GM19238 (cell line): Measurements from ENCODE around the gene EDN1.

Experiments used
- DNase-seq: peaks from one replicate; pipeline ENCODE4 v3.0.0; 2011; ENCODE audit warnings: low spot score; ENCODE audit not compliant: insufficient read length

Gene EDN1

GRCh38 chr6:12344961-12345693 lies 55.0 kb downstream of the EDN1 start:
- DNase-seq: no peak

- DNase-seq: no peak
Observed at GRCh38 chr6:12345694-12346058, 55.5 kb downstream of the EDN1 start.
